Glutamatergic neuron (in vitro differentiated cells): ENCODE data around the gene PEAR1. TPM values are rescaled to one million over a fixed set of nuclear protein-coding genes. Genes with fewer than 3 reads are reported as not detected.

Experiments used
- DNase-seq: peaks from one replicate; pipeline ENCODE4 v3.0.0; 2022
- H3K27ac Mint-ChIP-seq: one replicate; pipeline ENCODE4 v1.8.0; 2020; ENCODE audit warnings: mild to moderate bottlenecking, mixed read lengths, inconsistent platforms; ENCODE audit not compliant: unreplicated experiment
- H3K27me3 Mint-ChIP-seq: one replicate; pipeline ENCODE4 v1.8.0; 2020; ENCODE audit warnings: mild to moderate bottlenecking, moderate library complexity, mixed read lengths, inconsistent platforms; ENCODE audit not compliant: unreplicated experiment
- H3K36me3 Mint-ChIP-seq: one replicate; pipeline ENCODE4 v1.8.0; 2020; ENCODE audit warnings: mild to moderate bottlenecking, mixed read lengths, inconsistent platforms; ENCODE audit not compliant: unreplicated experiment
- H3K4me1 Mint-ChIP-seq: one replicate; pipeline ENCODE4 v1.8.0; 2020; ENCODE audit warnings: mild to moderate bottlenecking, low read depth, mixed read lengths, inconsistent platforms; ENCODE audit not compliant: unreplicated experiment
- H3K4me3 Mint-ChIP-seq: one replicate; pipeline ENCODE4 v1.8.0; 2020; ENCODE audit warnings: mild to moderate bottlenecking, mixed read lengths, inconsistent platforms; ENCODE audit not compliant: unreplicated experiment
- H3K9me3 Mint-ChIP-seq: one replicate; pipeline ENCODE4 v1.8.0; 2020; ENCODE audit warnings: mild to moderate bottlenecking, moderate library complexity, mixed read lengths, inconsistent platforms; ENCODE audit not compliant: unreplicated experiment
- total RNA-seq: library from RNA; stranded (reverse); fragmentation: NEBNext Ultra II Directional; extraction: Animal tissue kit (Norgen Biotek cat#: 25700); gene quantifications from one replicate; pipeline ENCODE4 v1.2.1, GENCODE V29; 2021; ENCODE audit not compliant: unreplicated experiment
- TF ChIP-seq, protein P1 (sequence below): fragments of 200-600 bp; sonication (generic); IDR thresholded peaks from one replicate; pipeline ENCODE4 v1.5.0; 2021; ENCODE audit not compliant: partially characterized antibody, unreplicated experiment

Gene PEAR1
- total RNA-seq, 1 donor from 2014 or later = 1.2 TPM

DNA sequence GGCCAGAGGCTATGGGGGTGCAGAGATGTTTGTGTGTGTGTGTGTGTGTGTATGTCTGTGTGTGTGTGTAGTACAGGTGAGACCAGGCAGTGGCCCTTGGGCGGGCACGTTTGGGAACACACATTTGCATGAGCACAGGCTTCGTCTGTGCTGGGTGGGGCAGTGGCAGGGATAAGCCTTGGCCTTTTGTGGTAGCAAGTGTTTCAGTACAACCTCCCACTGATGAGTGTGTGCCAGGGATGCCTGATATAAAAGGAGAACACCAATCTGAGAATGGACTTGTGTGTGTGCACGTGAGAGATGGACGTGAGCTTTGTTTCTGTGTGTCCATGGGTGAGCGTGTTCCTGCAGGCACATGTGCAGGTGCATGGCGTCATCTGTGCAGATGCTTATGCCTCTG lies 29.9 kb upstream of the PEAR1 start:
- Mint-ChIP-seq H3K27ac (peak overlapping the region; percentile 93), H3K36me3 (no peaks in the 10 kb centered on the region), H3K4me3 (peak overlapping the region; percentile 97), H3K9me3 (peaks cover 30% of the 10 kb centered on the region), H3K27me3 (peaks cover 16% of the 10 kb centered on the region), H3K4me1 (peaks cover 50% of the 10 kb centered on the region)
- no peak for DNase-seq
- TF ChIP-seq, protein P1, sequence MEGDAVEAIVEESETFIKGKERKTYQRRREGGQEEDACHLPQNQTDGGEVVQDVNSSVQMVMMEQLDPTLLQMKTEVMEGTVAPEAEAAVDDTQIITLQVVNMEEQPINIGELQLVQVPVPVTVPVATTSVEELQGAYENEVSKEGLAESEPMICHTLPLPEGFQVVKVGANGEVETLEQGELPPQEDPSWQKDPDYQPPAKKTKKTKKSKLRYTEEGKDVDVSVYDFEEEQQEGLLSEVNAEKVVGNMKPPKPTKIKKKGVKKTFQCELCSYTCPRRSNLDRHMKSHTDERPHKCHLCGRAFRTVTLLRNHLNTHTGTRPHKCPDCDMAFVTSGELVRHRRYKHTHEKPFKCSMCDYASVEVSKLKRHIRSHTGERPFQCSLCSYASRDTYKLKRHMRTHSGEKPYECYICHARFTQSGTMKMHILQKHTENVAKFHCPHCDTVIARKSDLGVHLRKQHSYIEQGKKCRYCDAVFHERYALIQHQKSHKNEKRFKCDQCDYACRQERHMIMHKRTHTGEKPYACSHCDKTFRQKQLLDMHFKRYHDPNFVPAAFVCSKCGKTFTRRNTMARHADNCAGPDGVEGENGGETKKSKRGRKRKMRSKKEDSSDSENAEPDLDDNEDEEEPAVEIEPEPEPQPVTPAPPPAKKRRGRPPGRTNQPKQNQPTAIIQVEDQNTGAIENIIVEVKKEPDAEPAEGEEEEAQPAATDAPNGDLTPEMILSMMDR = no peak

DNA sequence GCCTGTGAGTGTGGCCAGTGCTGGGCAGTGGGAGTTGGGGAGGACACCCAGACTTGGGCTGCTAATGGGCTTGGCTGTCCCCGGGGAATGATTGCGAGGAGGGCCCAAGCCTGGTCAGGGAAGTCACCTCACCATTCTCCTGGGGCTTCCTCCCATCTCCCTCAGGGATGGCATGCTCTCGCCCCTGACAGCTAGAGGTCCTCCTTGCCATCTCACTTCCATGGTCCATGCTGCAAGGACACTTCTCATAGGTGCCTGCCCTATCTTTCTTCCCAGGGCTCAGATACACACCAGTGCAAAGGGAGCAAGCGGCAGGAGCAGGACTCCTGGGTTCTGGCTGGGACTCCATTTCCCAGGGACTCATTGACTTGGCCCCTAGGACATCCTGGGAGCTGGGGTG lies 28.7 kb upstream of the PEAR1 start:
- H3K9me3 Mint-ChIP-seq = peaks cover 31% of the 10 kb centered on the region
- TF ChIP-seq, protein P1 = no peak
- peak overlapping the region; percentile 72 for H3K4me3 Mint-ChIP-seq
- no peaks in the 10 kb centered on the region for H3K36me3 Mint-ChIP-seq
- peak; percentile 20 for DNase-seq
- peaks cover 54% of the 10 kb centered on the region for H3K4me1 Mint-ChIP-seq
- H3K27ac Mint-ChIP-seq = no peak overlapping the region
- H3K27me3 Mint-ChIP-seq = peaks cover 16% of the 10 kb centered on the region

DNA sequence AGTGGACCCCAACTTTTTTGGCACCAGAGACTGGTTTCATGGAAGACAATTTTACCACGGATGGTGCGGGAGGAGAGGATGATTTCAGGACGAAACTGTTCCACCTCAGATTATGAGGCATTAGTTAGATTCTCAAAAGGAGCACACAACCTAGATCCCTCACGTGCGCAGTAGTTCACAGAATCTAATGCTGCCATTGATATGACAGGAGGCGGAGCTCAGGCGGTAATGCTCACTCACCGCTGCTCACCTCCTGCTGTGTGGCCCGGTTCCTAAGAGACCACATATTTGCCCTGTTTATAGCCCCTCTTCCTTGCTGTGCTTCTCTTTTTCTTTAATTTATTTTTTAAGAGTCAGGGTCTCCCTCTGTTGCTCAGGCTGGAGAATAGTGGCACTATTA lies 28.3 kb upstream of the PEAR1 start:
- peak overlapping the region; percentile 72 for H3K4me3 Mint-ChIP-seq
- TF ChIP-seq, protein P1 = no peak
- peaks cover 15% of the 10 kb centered on the region for H3K27me3 Mint-ChIP-seq
- DNase-seq = no peak
- H3K9me3 Mint-ChIP-seq = peaks cover 30% of the 10 kb centered on the region
- H3K36me3 Mint-ChIP-seq = no peaks in the 10 kb centered on the region
- peak overlapping the region; percentile 87 for H3K27ac Mint-ChIP-seq
- peaks cover 57% of the 10 kb centered on the region for H3K4me1 Mint-ChIP-seq

DNA sequence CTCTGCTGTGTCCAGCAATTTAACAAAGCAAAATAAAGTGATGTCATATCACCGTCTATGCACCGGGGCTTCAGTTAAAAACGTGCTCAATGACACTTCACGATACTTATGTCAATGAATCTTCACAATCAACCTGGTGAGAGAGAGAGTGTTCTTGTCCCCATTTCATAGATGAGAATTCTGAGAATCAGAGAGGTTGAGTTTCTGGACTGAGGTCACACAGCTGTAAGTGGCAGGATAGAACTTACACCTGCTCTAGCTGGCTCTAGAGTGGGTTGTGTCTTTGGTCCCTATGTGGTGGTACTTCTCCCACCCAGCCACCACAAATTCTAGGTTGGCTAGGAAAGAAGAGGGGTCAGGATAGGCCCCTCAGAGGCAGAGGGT lies 27.7 kb upstream of the PEAR1 start:
- no peak for DNase-seq
- H3K4me3 Mint-ChIP-seq = peak overlapping the region; percentile 72
- peaks cover 15% of the 10 kb centered on the region for H3K27me3 Mint-ChIP-seq
- peak overlapping the region; percentile 87 for H3K27ac Mint-ChIP-seq
- peaks cover 29% of the 10 kb centered on the region for H3K9me3 Mint-ChIP-seq
- peaks cover 63% of the 10 kb centered on the region for H3K4me1 Mint-ChIP-seq
- TF ChIP-seq, protein P1 = no peak
- H3K36me3 Mint-ChIP-seq = no peaks in the 10 kb centered on the region

DNA sequence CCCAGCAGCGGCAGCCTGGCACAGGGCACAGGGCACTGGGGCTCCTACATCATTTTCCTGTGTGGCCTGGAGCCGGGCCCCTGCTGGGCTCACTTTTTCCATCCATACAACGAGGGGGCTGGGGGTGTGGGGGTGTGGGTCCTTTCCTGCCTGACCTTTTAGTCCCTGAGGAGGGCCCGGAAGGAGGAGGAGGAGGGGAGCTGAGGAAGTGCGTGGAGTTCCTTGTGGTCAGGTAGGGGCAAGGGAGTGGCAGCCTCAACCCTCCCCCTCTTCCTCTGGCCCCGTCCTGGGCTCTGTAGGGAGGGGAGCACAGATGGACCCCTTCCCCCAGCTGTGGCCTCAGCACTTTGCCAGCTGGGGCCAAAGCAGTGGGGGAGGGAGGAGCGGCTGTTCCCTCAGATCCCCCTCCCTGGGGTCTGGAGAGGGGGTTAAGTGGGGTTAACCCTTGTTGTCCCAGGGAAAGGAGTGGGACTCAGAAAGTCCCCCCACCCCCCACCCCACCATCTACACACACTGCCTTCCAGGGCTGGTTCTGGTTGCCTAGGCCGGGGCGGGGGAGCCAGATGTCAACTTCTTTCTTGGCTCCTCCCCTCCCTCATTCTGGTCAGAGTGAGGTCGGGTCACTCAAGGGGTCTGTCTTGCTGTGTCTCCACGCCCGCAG lies 27.1 kb upstream of the PEAR1 start:
- TF ChIP-seq, protein P1 = no peak
- peak overlapping the region; percentile 76 for H3K4me3 Mint-ChIP-seq
- peaks cover 64% of the 10 kb centered on the region for H3K4me1 Mint-ChIP-seq
- DNase-seq = peak; percentile 53
- peak overlapping the region; percentile 89 for H3K27ac Mint-ChIP-seq
- H3K9me3 Mint-ChIP-seq = peaks cover 29% of the 10 kb centered on the region
- peaks cover 15% of the 10 kb centered on the region for H3K27me3 Mint-ChIP-seq
- no peaks in the 10 kb centered on the region for H3K36me3 Mint-ChIP-seq
